Omental fat pad (tissue), 4 donors: ENCODE measurements around the gene CCDC97. TPM values are rescaled to one million over a fixed set of nuclear protein-coding genes. Genes with fewer than 3 reads are reported as not detected.

Experiments
- ATAC-seq: fragments of 150-250 bp; one replicate; pipeline ENCODE4 v1.9.1; 2016; ENCODE audit warnings: mild to moderate bottlenecking, moderate library complexity; ENCODE audit not compliant: low FRiP score
- DNase-seq: peaks from one replicate; pipeline ENCODE4 v3.0.0-alpha.2; 2019; ENCODE audit warnings: low spot score
- CTCF ChIP-seq, 3 donors: fragments of 450-650 bp; IDR thresholded peaks; one replicate each; pipeline ENCODE4 v1.5.1; 2016 to 2017; ENCODE audit warnings: antibody characterized with exemption in 3 of 3, mild to moderate bottlenecking in 3 of 3, moderate library complexity in 2 of 3
- total RNA-seq, 4 donors: library from RNA; depleted of rRNA; stranded (reverse); fragments of >200 nt; gene quantifications; one replicate each; pipeline ENCODE4 v1.1.0, GENCODE V29; 2016

CCDC97 gene
- total RNA-seq, 4 donors from 2014 or later: 11.8 to 16.6 (median 13.9) TPM

- TF ChIP-seq CTCF (IDR thresholded peaks at IDR 0.05): no peak
- no peak for ATAC-seq
- DNase-seq: no peak
These were observed 1.1 kb downstream of the CCDC97 start for GRCh38 chr19:41311072-41311471.

- no peak for DNase-seq
- ATAC-seq: no peak
- no peak for TF ChIP-seq CTCF (IDR thresholded peaks at IDR 0.05)
These were observed 1.6 kb downstream of the CCDC97 start for GRCh38 chr19:41311613-41312012.

GRCh38 chr19:41316306-41316920 is 6.4 kb downstream of the CCDC97 start:
- no peak for DNase-seq

GRCh38 chr19:41318696-41319499 is 8.9 kb downstream of the CCDC97 start:
- ATAC-seq (no peak), DNase-seq (no peak)
- no peak for TF ChIP-seq CTCF (IDR thresholded peaks at IDR 0.05)

More at GRCh38 chr19:41316306-41316920, 6.4 kb downstream of the CCDC97 start:
- no peak for TF ChIP-seq CTCF (IDR thresholded peaks at IDR 0.05)
- ATAC-seq: no peak

- ATAC-seq (no peak), DNase-seq (no peak)
- no peak for TF ChIP-seq CTCF (IDR thresholded peaks at IDR 0.05)
These were observed 9.7 kb downstream of the CCDC97 start for GRCh38 chr19:41319500-41320184.

- no peak for TF ChIP-seq CTCF (IDR thresholded peaks at IDR 0.05)
- no peak for DNase-seq
- no peak for ATAC-seq
These were observed 10.2 kb downstream of the CCDC97 start for GRCh38 chr19:41320185-41320518.
